ENCODE results near the gene RASAL2. TPM values are rescaled to one million over a fixed set of nuclear protein-coding genes. Genes with fewer than 3 reads are reported as not detected.

RASAL2 gene
- total and polyA plus RNA-seq, 11 donors: 6.2 to 112 (median 39.9) TPM

DNA sequence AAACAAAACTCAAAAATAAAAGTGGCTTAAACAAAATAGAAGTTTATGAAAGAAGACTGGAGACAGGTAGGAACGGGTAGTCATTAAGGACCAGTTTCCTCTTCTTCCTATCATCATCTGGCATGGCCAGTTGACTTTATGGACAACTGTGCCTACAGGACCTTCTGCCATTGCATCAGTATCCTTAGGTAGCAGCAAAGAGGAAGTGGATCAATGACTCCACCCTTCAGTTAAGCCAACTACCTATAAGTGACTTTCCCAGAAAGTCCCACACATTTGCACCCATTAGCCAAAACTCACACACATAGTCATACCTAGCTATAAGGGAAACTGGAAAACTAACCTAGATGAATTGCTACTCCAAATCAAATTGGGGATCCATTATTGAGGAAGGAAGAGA is 51.7 kb downstream of the RASAL2 start:
- TF ChIP-seq, protein P1, sequence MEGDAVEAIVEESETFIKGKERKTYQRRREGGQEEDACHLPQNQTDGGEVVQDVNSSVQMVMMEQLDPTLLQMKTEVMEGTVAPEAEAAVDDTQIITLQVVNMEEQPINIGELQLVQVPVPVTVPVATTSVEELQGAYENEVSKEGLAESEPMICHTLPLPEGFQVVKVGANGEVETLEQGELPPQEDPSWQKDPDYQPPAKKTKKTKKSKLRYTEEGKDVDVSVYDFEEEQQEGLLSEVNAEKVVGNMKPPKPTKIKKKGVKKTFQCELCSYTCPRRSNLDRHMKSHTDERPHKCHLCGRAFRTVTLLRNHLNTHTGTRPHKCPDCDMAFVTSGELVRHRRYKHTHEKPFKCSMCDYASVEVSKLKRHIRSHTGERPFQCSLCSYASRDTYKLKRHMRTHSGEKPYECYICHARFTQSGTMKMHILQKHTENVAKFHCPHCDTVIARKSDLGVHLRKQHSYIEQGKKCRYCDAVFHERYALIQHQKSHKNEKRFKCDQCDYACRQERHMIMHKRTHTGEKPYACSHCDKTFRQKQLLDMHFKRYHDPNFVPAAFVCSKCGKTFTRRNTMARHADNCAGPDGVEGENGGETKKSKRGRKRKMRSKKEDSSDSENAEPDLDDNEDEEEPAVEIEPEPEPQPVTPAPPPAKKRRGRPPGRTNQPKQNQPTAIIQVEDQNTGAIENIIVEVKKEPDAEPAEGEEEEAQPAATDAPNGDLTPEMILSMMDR (IDR thresholded peaks at IDR 0.05): no peak
- no peak for TF ChIP-seq POLR2A (IDR thresholded peaks at IDR 0.05)
- no peak for DNase-seq
- Histone ChIP-seq H3K4me1 (peaks cover 0 to 42% (median 9%) of the 10 kb centered on the region in 12 donors), H3K36me3 (no peaks in the 10 kb centered on the region), H3K27me3 (no peaks in the 10 kb centered on the region), H3K9me3 (no peaks in the 10 kb centered on the region), H3K4me3 (no peak overlapping the region), H3K27ac (no peak overlapping the region)
- WGBS, 4 donors: 76 to 92% (median 81%) methylated on average over 1 of the region's 1 CpG
- intact Hi-C loops (cut with DNase I): no loop called here
- ATAC-seq: no peak

DNA sequence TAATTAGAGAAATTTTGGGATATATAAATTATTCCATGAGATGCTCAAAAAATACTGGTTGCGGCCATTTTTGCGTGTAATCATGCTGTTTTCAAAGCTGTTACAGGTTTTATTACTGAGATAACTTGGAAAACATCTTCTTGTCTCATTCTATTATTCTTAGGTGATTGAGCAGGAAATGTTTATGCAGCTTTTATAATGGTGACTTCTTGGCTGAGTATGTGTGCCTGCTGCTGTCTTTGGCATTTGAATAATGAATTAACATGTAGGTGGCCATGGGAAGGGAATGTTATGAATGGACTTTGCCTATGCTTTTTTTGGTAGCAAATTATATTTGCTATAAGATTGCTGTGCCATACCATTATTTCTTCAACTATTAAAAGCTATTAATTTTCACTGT is 52.5 kb downstream of the RASAL2 start:
- intact Hi-C loops (cut with DNase I): no loop called here
- TF ChIP-seq POLR2A (IDR thresholded peaks at IDR 0.05): no peak
- TF ChIP-seq, protein P1 (IDR thresholded peaks at IDR 0.05): no peak
- no peaks in the 10 kb centered on the region for H3K27me3 ChIP-seq
- no peaks in the 10 kb centered on the region for H3K36me3 ChIP-seq
- WGBS, 4 donors: 95 to 98% (median 95%) methylated on average over 2 of the region's 2 CpGs
- no peaks in the 10 kb centered on the region for H3K9me3 ChIP-seq
- ATAC-seq (no peak), DNase-seq (no peak)
- H3K27ac ChIP-seq: no peak overlapping the region
- no peak overlapping the region for H3K4me3 ChIP-seq
- peaks cover 0 to 47% (median 9%) of the 10 kb centered on the region in 12 donors for H3K4me1 ChIP-seq

DNA sequence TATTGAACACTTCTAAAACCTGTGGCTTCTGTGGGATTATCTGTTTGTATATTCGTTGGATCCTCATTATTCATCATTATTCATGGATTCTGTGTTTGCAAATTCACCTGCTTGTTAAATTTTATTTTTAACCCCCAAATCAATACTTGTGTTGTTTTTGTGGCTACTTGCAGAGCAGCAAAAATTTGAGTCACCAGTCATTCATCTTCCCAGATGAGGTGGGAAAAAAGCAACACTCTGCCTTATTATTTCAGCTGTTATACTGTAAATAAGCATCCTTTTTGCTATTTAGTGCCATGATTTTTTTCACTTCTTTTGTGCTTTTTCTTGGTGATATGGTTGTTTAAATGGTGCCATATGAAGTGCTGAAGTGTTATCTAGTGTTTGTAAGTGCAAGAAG is 56.7 kb downstream of the RASAL2 start:
- Histone ChIP-seq H3K4me3 (no peak overlapping the region), H3K27ac (no peak overlapping the region), H3K9me3 (no peaks in the 10 kb centered on the region), H3K4me1 (peaks cover 0 to 38% (median 12%) of the 10 kb centered on the region in 12 donors), H3K36me3 (no peaks in the 10 kb centered on the region), H3K27me3 (no peaks in the 10 kb centered on the region)
- 0% methylated on average over 1 of the region's 1 CpG for WGBS, 4 donors
- no peak for ATAC-seq
- TF ChIP-seq POLR2A (IDR thresholded peaks at IDR 0.05): no peak
- TF ChIP-seq, protein P1 (IDR thresholded peaks at IDR 0.05): no peak
- intact Hi-C loops (cut with DNase I): loop anchor here in 1 of 10 donors (10.0 kb wide), 1 partner anchor 46 kb away; no protein-coding TSS in a partner anchor
- no peak for DNase-seq

DNA sequence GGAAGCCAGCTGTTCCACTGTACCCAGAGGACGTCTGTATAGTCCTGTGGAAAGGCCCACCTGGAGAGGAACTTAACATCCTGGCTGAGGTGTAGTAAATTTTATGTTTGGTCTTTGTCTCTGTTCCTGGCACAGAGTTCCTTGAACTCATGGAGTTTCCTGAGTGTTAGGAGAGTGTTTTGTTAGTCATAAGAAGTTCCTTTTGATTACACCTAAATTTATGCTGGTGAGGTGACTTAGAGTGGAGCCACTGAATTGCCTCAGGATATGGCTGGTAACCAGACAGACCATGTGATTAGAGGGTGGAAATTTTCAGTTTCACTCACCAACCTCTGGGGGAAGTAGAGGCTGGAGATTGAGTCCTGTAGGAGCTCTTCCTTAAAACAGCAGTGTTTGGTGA is 57.9 kb downstream of the RASAL2 start:
- H3K9me3 ChIP-seq: no peaks in the 10 kb centered on the region
- H3K4me1 ChIP-seq: peaks cover 0 to 47% (median 14%) of the 10 kb centered on the region in 12 donors
- no peak for DNase-seq
- peak overlapping the region in 1 of 12 donors; percentile 17 for H3K27ac ChIP-seq
- no peak overlapping the region for H3K4me3 ChIP-seq
- TF ChIP-seq, protein P1 (IDR thresholded peaks at IDR 0.05): no peak
- no peak for TF ChIP-seq POLR2A (IDR thresholded peaks at IDR 0.05)
- 56 to 67% (median 61%) methylated on average over 1 of the region's 1 CpG for WGBS, 4 donors
- ATAC-seq: peak; percentile 25 to 72 (median 50)
- intact Hi-C loops (cut with DNase I): loop anchor here in 1 of 10 donors (10.0 kb wide), 1 partner anchor 47 kb away; no protein-coding TSS in a partner anchor
- H3K27me3 ChIP-seq: no peaks in the 10 kb centered on the region
- no peaks in the 10 kb centered on the region for H3K36me3 ChIP-seq
